Effector memory CD4-positive, alpha-beta T cell (primary cell): ENCODE measurements around the gene ANK2.

ENCODE experiments used
- DNase-seq, 3 donors: peaks; one replicate each; pipeline ENCODE4 v3.0.0-alpha.2; 2020
- H3K27ac ChIP-seq: 2 replicates; pipeline ENCODE4 v1.7.0; 2013; ENCODE audit warnings: mild to moderate bottlenecking, low read length, moderate library complexity; ENCODE audit not compliant: insufficient read depth, poor library complexity, severe bottlenecking
- H3K27me3 ChIP-seq: replicated peaks from 2 replicates; pipeline ENCODE4 v1.7.0; 2013; ENCODE audit warnings: mild to moderate bottlenecking, low read length; ENCODE audit not compliant: insufficient read depth, control insufficient read depth, poor library complexity, severe bottlenecking
- H3K36me3 ChIP-seq: 2 replicates; pipeline ENCODE4 v1.7.0; 2013; ENCODE audit warnings: mild to moderate bottlenecking, low read length, moderate library complexity; ENCODE audit not compliant: control insufficient read depth, insufficient read depth
- H3K4me1 ChIP-seq: 2 replicates; pipeline ENCODE4 v1.7.0; 2013; ENCODE audit warnings: low read length, mild to moderate bottlenecking; ENCODE audit not compliant: control insufficient read depth, insufficient read depth, poor library complexity, severe bottlenecking
- H3K4me3 ChIP-seq: 2 replicates; pipeline ENCODE4 v1.7.0; 2013; ENCODE audit warnings: low read length, low read depth, mild to moderate bottlenecking; ENCODE audit not compliant: insufficient read depth, poor library complexity, severe bottlenecking
- H3K9me3 ChIP-seq: 2 replicates; pipeline ENCODE4 v1.7.0; 2013; ENCODE audit warnings: mild to moderate bottlenecking, low read length, moderate library complexity; ENCODE audit not compliant: control insufficient read depth

ANK2 gene

GRCh38 chr4:113406723-113407016 is 357.2 kb downstream of the ANK2 start:
- Histone ChIP-seq H3K9me3 (no peaks in the 10 kb centered on the region), H3K4me3 (no peak overlapping the region)

DNA sequence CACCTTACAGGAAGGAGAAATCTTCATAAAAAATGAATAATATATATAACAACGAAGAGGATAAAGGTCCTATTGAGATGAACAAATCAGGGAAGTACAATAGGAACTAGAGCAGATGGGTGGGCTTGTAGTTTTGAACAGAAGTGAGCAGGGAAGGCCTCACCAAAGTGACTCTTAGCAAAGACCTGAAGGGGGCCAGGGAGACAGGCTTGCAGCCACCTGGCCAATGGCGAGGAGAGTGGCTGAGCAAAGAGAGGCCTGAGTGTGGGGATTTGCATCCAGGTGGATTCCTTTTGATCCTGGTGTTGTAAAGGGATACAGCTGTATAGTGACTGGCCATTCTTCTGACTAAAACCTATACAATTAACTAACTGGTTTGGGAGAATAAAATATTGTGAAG is 358.0 kb downstream of the ANK2 start:
- no peak for DNase-seq
- H3K36me3 ChIP-seq: no peaks in the 10 kb centered on the region
- no peak overlapping the region for H3K4me3 ChIP-seq
- H3K4me1 ChIP-seq: no peaks in the 10 kb centered on the region
- H3K27ac ChIP-seq: no peak overlapping the region
- no peaks in the 10 kb centered on the region for H3K27me3 ChIP-seq
- H3K9me3 ChIP-seq: no peaks in the 10 kb centered on the region

More at GRCh38 chr4:113406723-113407016, 357.2 kb downstream of the ANK2 start:
- H3K27ac ChIP-seq: no peak overlapping the region
- no peaks in the 10 kb centered on the region for H3K27me3 ChIP-seq
- no peak for DNase-seq
- no peaks in the 10 kb centered on the region for H3K36me3 ChIP-seq
- no peaks in the 10 kb centered on the region for H3K4me1 ChIP-seq

DNA sequence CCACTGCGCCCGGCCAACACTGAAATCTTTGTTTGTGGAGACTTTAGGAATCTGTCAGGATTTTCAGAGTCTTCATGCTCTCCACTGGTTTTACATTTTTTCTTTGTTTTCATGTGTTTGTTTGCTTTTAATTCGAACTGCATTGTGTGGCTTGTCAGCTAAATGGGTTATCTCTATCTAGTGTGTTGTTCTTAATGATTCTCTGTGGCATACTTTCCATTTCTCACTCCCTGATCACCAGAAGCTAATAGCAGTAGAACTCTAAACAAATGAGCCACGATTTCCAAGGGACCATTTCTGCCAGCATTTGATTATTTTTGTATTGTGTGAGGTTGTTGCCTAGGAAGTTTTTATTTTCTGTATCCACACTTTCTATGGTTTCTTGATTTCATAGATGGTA is 359.7 kb downstream of the ANK2 start:
- no peaks in the 10 kb centered on the region for H3K36me3 ChIP-seq
- no peaks in the 10 kb centered on the region for H3K27me3 ChIP-seq
- DNase-seq: no peak
- H3K27ac ChIP-seq: no peak overlapping the region
- H3K9me3 ChIP-seq: no peaks in the 10 kb centered on the region
- H3K4me1 ChIP-seq: no peaks in the 10 kb centered on the region
- no peak overlapping the region for H3K4me3 ChIP-seq

- no peaks in the 10 kb centered on the region for H3K36me3 ChIP-seq
- H3K4me1 ChIP-seq: no peaks in the 10 kb centered on the region
- no peak overlapping the region for H3K27ac ChIP-seq
- H3K27me3 ChIP-seq: no peaks in the 10 kb centered on the region
- DNase-seq: no peak
- no peak overlapping the region for H3K4me3 ChIP-seq
- no peaks in the 10 kb centered on the region for H3K9me3 ChIP-seq
These were observed 361.2 kb downstream of the ANK2 start for GRCh38 chr4:113410686-113411085.

GRCh38 chr4:113411496-113411938 is 362.1 kb downstream of the ANK2 start:
- H3K4me1 ChIP-seq: no peaks in the 10 kb centered on the region
- no peaks in the 10 kb centered on the region for H3K9me3 ChIP-seq
- H3K4me3 ChIP-seq: no peak overlapping the region
- no peaks in the 10 kb centered on the region for H3K27me3 ChIP-seq
- DNase-seq: no peak
- no peak overlapping the region for H3K27ac ChIP-seq
- no peaks in the 10 kb centered on the region for H3K36me3 ChIP-seq

DNA sequence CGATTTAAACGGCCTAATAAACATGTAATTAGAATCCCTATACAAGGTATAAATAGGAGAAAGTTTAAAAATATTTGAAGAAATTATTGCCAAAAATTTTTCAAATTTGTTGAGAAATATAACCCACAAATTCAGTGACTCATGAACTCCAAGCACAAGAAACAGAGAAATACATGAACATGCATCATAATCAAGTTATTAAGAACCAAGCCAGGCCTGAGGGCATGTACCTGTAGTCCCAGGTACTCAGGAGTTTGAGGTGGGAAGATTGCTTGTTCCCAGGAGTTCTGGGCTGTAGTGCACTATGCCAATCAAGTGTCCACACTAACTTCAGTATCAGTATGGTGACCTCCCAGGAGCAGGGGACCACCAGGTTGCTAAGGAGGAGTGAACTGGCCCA is 370.2 kb downstream of the ANK2 start:
- H3K9me3 ChIP-seq: no peaks in the 10 kb centered on the region
- H3K4me1 ChIP-seq: no peaks in the 10 kb centered on the region
- DNase-seq: no peak
- no peaks in the 10 kb centered on the region for H3K27me3 ChIP-seq
- H3K27ac ChIP-seq: no peak overlapping the region
- H3K36me3 ChIP-seq: no peaks in the 10 kb centered on the region
- H3K4me3 ChIP-seq: no peak overlapping the region

DNA sequence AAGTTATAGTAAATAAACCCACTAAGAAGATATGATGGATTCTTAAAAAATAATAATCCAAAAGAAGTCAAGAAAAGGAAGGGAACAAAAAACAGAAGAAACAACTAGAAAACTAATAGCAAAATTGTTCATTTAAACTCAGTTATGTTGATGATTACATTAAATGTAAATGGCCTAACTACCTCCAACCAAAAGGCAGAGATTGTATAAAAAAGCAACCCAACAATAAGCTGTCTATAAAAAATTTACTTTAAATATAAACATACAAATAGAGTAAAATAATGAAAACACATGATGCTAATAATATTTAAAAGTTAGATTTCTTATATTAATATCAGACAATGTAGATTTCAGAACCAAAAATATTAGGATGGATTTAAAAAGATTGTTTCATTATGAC is 371.5 kb downstream of the ANK2 start:
- no peak overlapping the region for H3K4me3 ChIP-seq
- no peak for DNase-seq
- no peaks in the 10 kb centered on the region for H3K27me3 ChIP-seq
- H3K36me3 ChIP-seq: no peaks in the 10 kb centered on the region
- no peaks in the 10 kb centered on the region for H3K9me3 ChIP-seq
- H3K27ac ChIP-seq: no peak overlapping the region
- H3K4me1 ChIP-seq: no peaks in the 10 kb centered on the region

DNA sequence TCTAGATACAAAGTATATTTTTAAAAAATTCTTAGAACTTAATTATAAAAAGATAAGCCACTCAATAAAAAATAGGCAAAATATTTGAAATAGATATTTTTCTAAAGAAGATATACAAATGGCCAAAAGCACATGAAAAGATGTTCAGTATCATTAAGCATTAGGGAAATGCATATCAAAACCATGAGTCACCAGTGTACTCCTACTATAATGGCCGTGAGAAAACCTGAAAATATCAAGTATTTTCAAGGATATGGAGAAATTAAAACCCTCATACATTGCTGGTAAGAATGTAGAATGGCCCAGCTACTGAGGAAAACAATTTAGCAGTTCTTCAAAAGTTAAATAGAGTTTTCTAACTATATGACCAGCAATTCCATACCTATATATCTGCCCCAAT is 374.2 kb downstream of the ANK2 start:
- H3K36me3 ChIP-seq: no peaks in the 10 kb centered on the region
- H3K9me3 ChIP-seq: no peaks in the 10 kb centered on the region
- no peak for DNase-seq
- no peak overlapping the region for H3K27ac ChIP-seq
- H3K4me3 ChIP-seq: no peak overlapping the region
- H3K27me3 ChIP-seq: no peaks in the 10 kb centered on the region
- no peaks in the 10 kb centered on the region for H3K4me1 ChIP-seq

DNA sequence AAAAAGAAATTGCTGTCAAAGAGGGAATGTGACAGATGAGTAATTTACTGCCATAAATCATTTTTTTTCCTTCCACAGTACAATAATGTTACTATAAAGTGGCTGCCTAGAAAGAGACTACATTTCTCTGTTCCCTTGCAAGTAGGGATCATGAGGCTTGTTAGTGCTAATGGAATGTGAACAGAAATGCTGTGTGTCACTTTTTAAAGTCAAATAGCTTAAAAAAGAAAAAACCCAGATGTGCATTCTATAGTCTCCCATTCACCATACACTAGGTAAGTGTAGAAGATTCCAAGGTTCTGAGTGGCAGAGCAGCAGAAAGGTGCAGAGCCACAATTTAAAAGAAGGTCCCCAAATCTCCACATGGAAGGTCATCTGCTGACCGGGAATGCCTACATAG is 383.7 kb downstream of the ANK2 start:
- DNase-seq: no peak
- no peak overlapping the region for H3K4me3 ChIP-seq
- H3K36me3 ChIP-seq: no peaks in the 10 kb centered on the region
- H3K27ac ChIP-seq: no peak overlapping the region
- H3K27me3 ChIP-seq: no peaks in the 10 kb centered on the region
- H3K4me1 ChIP-seq: no peaks in the 10 kb centered on the region
- no peaks in the 10 kb centered on the region for H3K9me3 ChIP-seq
